DOHH2 (cell line): ENCODE results near the gene PPP1R18.

Experiments
- EZH2phosphoT487 ChIP-seq: fragments of 200-600 bp; sonication (generic); IDR thresholded peaks from 2 replicates; pipeline ENCODE4 v1.6.1; 2017; ENCODE audit warnings: borderline replicate concordance, mild to moderate bottlenecking, antibody characterized with exemption, low read length, moderate library complexity, mixed read lengths
- TF ChIP-seq, protein P1 (sequence below): fragments of 200-600 bp; sonication (generic); IDR thresholded peaks from one replicate; pipeline ENCODE4 v1.5.1; 2014; ENCODE audit warnings: antibody characterized with exemption, mild to moderate bottlenecking, low read depth, low read length; ENCODE audit not compliant: poor library complexity, severe bottlenecking

DNA sequence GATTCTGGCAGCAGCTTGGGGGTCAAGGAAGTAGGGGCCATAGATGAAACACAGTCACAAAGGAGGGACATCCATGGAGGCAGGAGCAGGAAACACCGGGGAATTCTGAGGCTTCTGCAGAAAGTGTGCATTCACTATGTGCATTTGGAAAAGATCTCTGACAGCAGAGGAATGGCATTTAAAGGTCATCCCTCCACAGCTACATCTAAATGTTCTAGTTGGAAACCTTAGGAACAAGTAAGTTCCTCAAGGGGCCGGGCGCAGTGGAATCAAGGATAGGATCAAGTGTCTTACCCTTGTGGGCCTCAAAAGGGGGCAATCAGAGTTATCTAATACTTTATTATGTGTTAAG lies 30.7 kb downstream of the PPP1R18 start:
- TF ChIP-seq, protein P1, sequence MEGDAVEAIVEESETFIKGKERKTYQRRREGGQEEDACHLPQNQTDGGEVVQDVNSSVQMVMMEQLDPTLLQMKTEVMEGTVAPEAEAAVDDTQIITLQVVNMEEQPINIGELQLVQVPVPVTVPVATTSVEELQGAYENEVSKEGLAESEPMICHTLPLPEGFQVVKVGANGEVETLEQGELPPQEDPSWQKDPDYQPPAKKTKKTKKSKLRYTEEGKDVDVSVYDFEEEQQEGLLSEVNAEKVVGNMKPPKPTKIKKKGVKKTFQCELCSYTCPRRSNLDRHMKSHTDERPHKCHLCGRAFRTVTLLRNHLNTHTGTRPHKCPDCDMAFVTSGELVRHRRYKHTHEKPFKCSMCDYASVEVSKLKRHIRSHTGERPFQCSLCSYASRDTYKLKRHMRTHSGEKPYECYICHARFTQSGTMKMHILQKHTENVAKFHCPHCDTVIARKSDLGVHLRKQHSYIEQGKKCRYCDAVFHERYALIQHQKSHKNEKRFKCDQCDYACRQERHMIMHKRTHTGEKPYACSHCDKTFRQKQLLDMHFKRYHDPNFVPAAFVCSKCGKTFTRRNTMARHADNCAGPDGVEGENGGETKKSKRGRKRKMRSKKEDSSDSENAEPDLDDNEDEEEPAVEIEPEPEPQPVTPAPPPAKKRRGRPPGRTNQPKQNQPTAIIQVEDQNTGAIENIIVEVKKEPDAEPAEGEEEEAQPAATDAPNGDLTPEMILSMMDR = no peak
- no peak for TF ChIP-seq EZH2phosphoT487
